CD8-positive, alpha-beta memory T cell (primary cell): ENCODE results near the gene RPL36A. TPM values are rescaled to one million over a fixed set of nuclear protein-coding genes. Genes with fewer than 3 reads are reported as not detected.
A peak's percentile ranks its signal among the peaks of the same experiment; 100 is the strongest.

ENCODE experiments used
- CTCF ChIA-PET: fragments of 350-600 bp; sonication (Branson Sonifier 250); formaldehyde crosslinking; loops from one replicate; lab custom pipeline; 2021; ENCODE audit warnings: antibody characterized with exemption; lab: Charles Lee
- POLR2A ChIA-PET: fragments of 350-600 bp; sonication (Branson Sonifier 250); formaldehyde crosslinking; loops from one replicate; lab custom pipeline; 2021; ENCODE audit warnings: antibody characterized with exemption; lab: Charles Lee
- DNase-seq, 5 donors: peaks; one replicate each; pipeline versions ENCODE4 v3.0.0 to v3.0.0-alpha.2; 2020 to 2022; ENCODE audit warnings: mixed read lengths in 1 of 5
- H3K27ac ChIP-seq: one replicate; pipeline ENCODE4 v1.7.0; 2013; ENCODE audit warnings: low read depth, mild to moderate bottlenecking, low read length, moderate library complexity
- H3K27me3 ChIP-seq: 2 replicates; pipeline ENCODE4 v1.7.0; 2013; ENCODE audit warnings: low read length, mild to moderate bottlenecking; ENCODE audit not compliant: insufficient read depth, poor library complexity, severe bottlenecking
- H3K36me3 ChIP-seq: 2 replicates; pipeline ENCODE4 v1.7.0; 2013; ENCODE audit warnings: mild to moderate bottlenecking, low read length, moderate library complexity; ENCODE audit not compliant: insufficient read depth
- H3K4me1 ChIP-seq: 2 replicates; pipeline ENCODE4 v1.7.0; 2013; ENCODE audit warnings: mild to moderate bottlenecking, low read length, moderate library complexity; ENCODE audit not compliant: insufficient read depth
- H3K4me3 ChIP-seq: 2 replicates; pipeline ENCODE4 v1.7.0; 2013; ENCODE audit warnings: mild to moderate bottlenecking, low read length
- H3K9me3 ChIP-seq: 2 replicates; pipeline ENCODE4 v1.7.0; 2013; ENCODE audit warnings: mild to moderate bottlenecking, low read length
- H3K27ac Mint-ChIP-seq, 8 donors: one replicate each; pipeline ENCODE4 v1.8.0; 2020 to 2021; ENCODE audit warnings: mixed read lengths in 8 of 8, mild to moderate bottlenecking in 6 of 8, inconsistent platforms in 3 of 8, moderate library complexity in 3 of 8
- H3K27me3 Mint-ChIP-seq, 2 donors: one replicate each; pipeline ENCODE4 v1.8.0; 2020 to 2021; ENCODE audit warnings: mixed read lengths in 2 of 2, mild to moderate bottlenecking in 1 of 2, moderate library complexity in 1 of 2
- H3K36me3 Mint-ChIP-seq, 3 donors: one replicate each; pipeline ENCODE4 v1.8.0; 2020 to 2021; ENCODE audit warnings: mixed read lengths in 3 of 3, inconsistent platforms in 1 of 3, mild to moderate bottlenecking in 1 of 3
- H3K4me1 Mint-ChIP-seq, 3 donors: one replicate each; pipeline ENCODE4 v1.8.0; 2020 to 2021; ENCODE audit warnings: mixed read lengths in 3 of 3, inconsistent platforms in 1 of 3, mild to moderate bottlenecking in 1 of 3
- H3K4me3 Mint-ChIP-seq, 7 donors: one replicate each; pipeline ENCODE4 v1.8.0; 2020 to 2021; ENCODE audit warnings: mixed read lengths in 7 of 7, mild to moderate bottlenecking in 6 of 7, moderate library complexity in 4 of 7, inconsistent platforms in 2 of 7
- H3K9me3 Mint-ChIP-seq, 5 donors: one replicate each; pipeline ENCODE4 v1.8.0; 2020 to 2022; ENCODE audit warnings: mixed read lengths in 5 of 5, mild to moderate bottlenecking in 3 of 5, moderate library complexity in 2 of 5, inconsistent platforms in 1 of 5
- polyA plus RNA-seq: library from polyadenylated mRNA; unstranded; fragments of 300-500 nt; fragmentation: Illumina TruSeq; gene quantifications from one replicate; pipeline ENCODE4 v1.2.3, GENCODE V29; 2021
- total RNA-seq, 2 experiments: library from RNA; stranded (reverse); gene quantifications; one replicate each; pipeline ENCODE4 v1.2.3, GENCODE V29; 2021

RPL36A gene
- total and polyA plus RNA-seq, 3 experiments from 2014 or later, result 332 to 2,098 (median 416) TPM

DNA sequence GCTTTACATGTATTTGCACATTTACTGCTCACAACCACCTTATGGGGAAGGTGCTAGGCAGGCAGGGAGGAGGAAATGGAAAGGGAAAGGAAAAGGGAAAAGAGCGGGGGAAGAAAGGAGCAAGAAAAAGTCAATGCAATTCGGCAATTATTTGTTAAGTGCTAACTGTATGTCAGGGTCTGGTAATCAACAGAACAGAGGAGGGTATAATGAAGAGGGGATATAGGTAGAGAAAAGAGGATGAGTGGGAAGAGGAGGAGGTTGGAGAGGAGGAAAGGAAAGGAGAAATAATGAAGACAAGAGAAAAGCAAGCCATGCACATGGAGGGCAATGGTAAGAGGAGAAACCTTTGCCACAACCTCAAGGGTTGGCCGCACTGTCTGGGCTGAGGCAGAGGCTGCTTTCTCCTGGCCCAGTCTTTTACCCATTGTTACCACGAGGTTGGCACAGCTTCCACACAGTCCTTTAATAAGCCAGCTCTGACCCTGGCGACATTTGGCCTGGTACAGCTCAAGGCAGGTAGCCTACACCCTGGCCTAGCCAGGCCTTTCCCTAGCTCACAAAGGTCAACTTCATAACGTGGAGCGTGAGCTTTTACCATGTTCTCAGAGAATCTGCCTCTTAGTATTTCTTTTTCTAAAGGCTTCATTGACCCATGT is 5.7 kb upstream of the RPL36A start:
- H3K4me3 ChIP-seq, result no peak overlapping the region
- DNase-seq, result no peak
- peak overlapping the region in 1 of 8 donors; percentile 36 for H3K27ac Mint-ChIP-seq
- peaks cover 0 to under 1% (median 0%) of the 10 kb centered on the region in 3 donors for H3K4me1 Mint-ChIP-seq
- no peaks in the 10 kb centered on the region for H3K27me3 ChIP-seq
- H3K9me3 Mint-ChIP-seq, result no peaks in the 10 kb centered on the region
- H3K4me1 ChIP-seq, result no peaks in the 10 kb centered on the region
- peaks cover 0 to 6% of the 10 kb centered on the region in 2 donors for H3K27me3 Mint-ChIP-seq
- no peaks in the 10 kb centered on the region for H3K36me3 ChIP-seq
- no peaks in the 10 kb centered on the region for H3K36me3 Mint-ChIP-seq
- ChIA-PET POLR2A (no interaction called here), CTCF (no interaction called here)
- H3K9me3 ChIP-seq, result no peaks in the 10 kb centered on the region
- H3K27ac ChIP-seq, result peak overlapping the region; percentile 57
- H3K4me3 Mint-ChIP-seq, result no peak overlapping the region

DNA sequence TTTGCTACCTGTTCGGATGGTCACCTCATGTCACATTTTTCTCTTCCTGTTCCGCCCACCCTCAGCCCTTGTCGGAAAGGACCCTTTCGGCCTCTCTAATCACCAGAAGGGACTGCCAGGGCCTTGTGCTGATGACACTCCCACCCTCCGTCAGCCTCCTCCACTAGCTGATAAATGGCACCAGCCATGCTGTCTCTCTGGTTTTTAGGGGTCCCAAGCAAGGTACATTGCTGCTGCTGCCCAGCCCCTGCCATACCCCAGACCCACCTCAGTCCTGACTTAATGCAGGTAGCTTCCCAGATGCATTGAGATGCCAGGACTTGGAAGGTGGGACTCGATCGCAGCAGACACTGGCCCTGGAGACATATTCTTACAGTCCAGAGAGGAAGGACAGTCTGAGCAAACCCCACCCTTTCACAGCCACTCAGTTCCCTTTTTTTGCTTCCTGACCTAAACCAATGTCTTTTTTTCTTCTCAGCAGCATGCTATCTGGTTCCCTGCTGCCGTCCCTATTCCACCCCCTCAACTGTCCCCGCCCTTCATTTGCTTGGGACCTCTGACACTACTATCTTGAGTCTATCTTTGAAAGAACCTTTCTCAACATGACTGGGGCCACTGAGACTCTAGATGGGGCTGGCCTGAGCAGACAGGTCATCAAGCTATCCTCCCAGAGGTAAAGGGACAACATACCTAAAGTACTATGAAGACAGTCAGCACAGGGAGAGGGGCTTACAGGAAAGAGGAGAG is 4.8 kb upstream of the RPL36A start, which contains the start of gene BTK:
Gene BTK (minus strand): TSS at position 397 of the 747 bp plus-strand sequence. CDS start 10,907 bp downstream, outside the sequence.
- ChIA-PET POLR2A (no interaction called here), CTCF (no interaction called here)
- DNase-seq, result no peak
- H3K4me3 ChIP-seq, result no peak within 1 kb of the TSS
- H3K4me1 Mint-ChIP-seq, result peaks cover under 1 to 5% (median 2%) of the 10 kb centered on the region in 3 donors
- H3K36me3 ChIP-seq, result no peaks in the 10 kb centered on the region
- H3K27ac ChIP-seq, result peak within 1 kb of the TSS; percentile 61
- H3K27ac Mint-ChIP-seq, result peak within 1 kb of the TSS in 2 of 8 donors; percentile 52 to 96
- peaks cover 0 to 6% of the 10 kb centered on the region in 2 donors for H3K27me3 Mint-ChIP-seq
- H3K4me3 Mint-ChIP-seq, result no peak within 1 kb of the TSS
- no peaks in the 10 kb centered on the region for H3K9me3 Mint-ChIP-seq
- H3K36me3 Mint-ChIP-seq, result peaks cover 0 to 4% (median 0%) of the 10 kb centered on the region in 3 donors
- H3K27me3 ChIP-seq, result no peaks in the 10 kb centered on the region
- H3K4me1 ChIP-seq, result no peaks in the 10 kb centered on the region
- H3K9me3 ChIP-seq, result no peaks in the 10 kb centered on the region

DNA sequence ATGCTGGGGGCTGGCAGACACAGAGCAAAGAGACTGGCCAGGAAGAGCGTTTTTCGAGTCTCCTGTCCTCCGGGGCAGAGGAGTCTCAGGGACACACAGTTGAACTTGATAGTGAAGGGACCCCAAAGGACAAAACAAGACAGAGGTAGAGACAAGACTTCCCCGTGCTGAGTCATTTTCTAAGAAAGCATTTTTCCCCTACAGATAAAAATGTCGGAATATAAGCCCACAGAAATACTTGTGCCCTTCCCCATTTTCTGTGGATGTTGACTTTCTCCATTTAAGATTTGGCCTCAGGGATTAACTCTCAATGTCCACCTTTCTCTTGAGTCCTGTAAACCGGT is 4.3 kb upstream of the RPL36A start:
- H3K9me3 Mint-ChIP-seq, result no peaks in the 10 kb centered on the region
- no peaks in the 10 kb centered on the region for H3K27me3 ChIP-seq
- H3K9me3 ChIP-seq, result no peaks in the 10 kb centered on the region
- ChIA-PET POLR2A (no interaction called here), CTCF (no interaction called here)
- peak overlapping the region in 2 of 8 donors; percentile 52 to 96 for H3K27ac Mint-ChIP-seq
- H3K27me3 Mint-ChIP-seq, result peaks cover 0 to 4% of the 10 kb centered on the region in 2 donors
- no peak overlapping the region for H3K4me3 ChIP-seq
- H3K36me3 ChIP-seq, result no peaks in the 10 kb centered on the region
- peaks cover 2% of the 10 kb centered on the region for H3K4me1 ChIP-seq
- no peak overlapping the region for H3K4me3 Mint-ChIP-seq
- peaks cover 0 to 10% (median 0%) of the 10 kb centered on the region in 3 donors for H3K36me3 Mint-ChIP-seq
- peaks cover 6 to 9% (median 7%) of the 10 kb centered on the region in 3 donors for H3K4me1 Mint-ChIP-seq
- DNase-seq, result no peak
- peak overlapping the region; percentile 61 for H3K27ac ChIP-seq

DNA sequence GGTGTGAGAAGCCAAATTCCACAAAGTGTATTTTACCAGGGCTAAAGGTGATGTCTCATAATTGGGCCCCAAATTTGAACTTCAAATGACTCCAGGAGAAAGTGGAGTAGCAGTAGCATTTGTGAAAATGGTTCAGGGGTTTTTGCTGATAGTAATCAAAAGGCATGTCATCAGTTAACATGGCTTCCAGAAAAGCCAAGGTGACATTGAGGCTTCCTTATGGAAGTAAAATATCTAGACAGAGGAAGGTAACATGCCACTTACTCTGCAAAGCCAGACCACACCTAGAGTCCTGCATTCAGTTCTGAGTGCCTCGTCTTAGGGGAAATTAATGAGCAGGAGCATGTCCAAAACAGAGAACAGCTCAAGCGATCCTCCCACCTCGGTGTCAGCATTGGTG is 2.2 kb upstream of the RPL36A start:
- ChIA-PET CTCF (no interaction called here), POLR2A (no interaction called here)
- Histone ChIP-seq H3K4me1 (peaks cover 9% of the 10 kb centered on the region), H3K4me3 (no peak overlapping the region), H3K9me3 (no peaks in the 10 kb centered on the region), H3K27ac (no peak overlapping the region), H3K36me3 (peaks cover 6% of the 10 kb centered on the region), H3K27me3 (no peaks in the 10 kb centered on the region)
- Mint-ChIP-seq H3K9me3 (no peaks in the 10 kb centered on the region), H3K4me3 (peak overlapping the region in 1 of 7 donors; percentile 16), H3K27ac (no peak overlapping the region), H3K4me1 (peaks cover 22 to 29% (median 26%) of the 10 kb centered on the region in 3 donors), H3K27me3 (peaks cover 0 to 2% of the 10 kb centered on the region in 2 donors), H3K36me3 (peaks cover 0 to 28% (median 0%) of the 10 kb centered on the region in 3 donors)
- no peak for DNase-seq

DNA sequence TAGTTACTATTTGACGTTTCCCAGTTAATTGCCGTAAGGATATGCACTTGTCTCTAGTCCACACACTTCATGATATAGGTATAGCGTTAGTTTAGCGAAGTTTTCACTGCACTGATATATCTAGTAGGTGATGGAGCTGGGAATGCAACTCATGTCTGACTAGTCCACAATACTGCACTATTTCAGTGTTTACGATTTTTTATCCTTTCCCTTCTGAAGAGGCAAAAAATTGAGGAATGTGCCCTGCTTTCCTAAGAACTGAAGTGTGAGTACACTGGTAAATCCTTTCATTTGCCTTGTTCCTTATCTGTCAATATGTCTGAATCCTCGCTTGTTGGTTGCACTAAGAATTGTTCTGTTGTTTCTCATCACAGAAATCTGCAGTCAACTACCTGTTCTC is 1.0 kb downstream of the RPL36A start:
- H3K27ac Mint-ChIP-seq, result peak overlapping the region; percentile 91 to 99 (median 97)
- peaks cover 0 to 1% of the 10 kb centered on the region in 2 donors for H3K27me3 Mint-ChIP-seq
- Histone ChIP-seq H3K4me1 (peaks cover 9% of the 10 kb centered on the region), H3K9me3 (no peaks in the 10 kb centered on the region), H3K36me3 (peaks cover 8% of the 10 kb centered on the region), H3K27ac (peak overlapping the region; percentile 65), H3K4me3 (peak overlapping the region; percentile 65), H3K27me3 (no peaks in the 10 kb centered on the region)
- no peaks in the 10 kb centered on the region for H3K9me3 Mint-ChIP-seq
- H3K36me3 Mint-ChIP-seq, result peaks cover 0 to 46% (median 0%) of the 10 kb centered on the region in 3 donors
- peak overlapping the region; percentile 93 to 100 (median 96) for H3K4me3 Mint-ChIP-seq
- ChIA-PET POLR2A (no interaction called here), CTCF (interaction anchor here (1.5 to 2.7 kb wide), 2 partner anchors 9 to 25 kb away, joined by 7 to 25 read pairs; no protein-coding TSS in a partner anchor)
- peaks cover 24 to 42% (median 29%) of the 10 kb centered on the region in 3 donors for H3K4me1 Mint-ChIP-seq
- DNase-seq, result no peak

DNA sequence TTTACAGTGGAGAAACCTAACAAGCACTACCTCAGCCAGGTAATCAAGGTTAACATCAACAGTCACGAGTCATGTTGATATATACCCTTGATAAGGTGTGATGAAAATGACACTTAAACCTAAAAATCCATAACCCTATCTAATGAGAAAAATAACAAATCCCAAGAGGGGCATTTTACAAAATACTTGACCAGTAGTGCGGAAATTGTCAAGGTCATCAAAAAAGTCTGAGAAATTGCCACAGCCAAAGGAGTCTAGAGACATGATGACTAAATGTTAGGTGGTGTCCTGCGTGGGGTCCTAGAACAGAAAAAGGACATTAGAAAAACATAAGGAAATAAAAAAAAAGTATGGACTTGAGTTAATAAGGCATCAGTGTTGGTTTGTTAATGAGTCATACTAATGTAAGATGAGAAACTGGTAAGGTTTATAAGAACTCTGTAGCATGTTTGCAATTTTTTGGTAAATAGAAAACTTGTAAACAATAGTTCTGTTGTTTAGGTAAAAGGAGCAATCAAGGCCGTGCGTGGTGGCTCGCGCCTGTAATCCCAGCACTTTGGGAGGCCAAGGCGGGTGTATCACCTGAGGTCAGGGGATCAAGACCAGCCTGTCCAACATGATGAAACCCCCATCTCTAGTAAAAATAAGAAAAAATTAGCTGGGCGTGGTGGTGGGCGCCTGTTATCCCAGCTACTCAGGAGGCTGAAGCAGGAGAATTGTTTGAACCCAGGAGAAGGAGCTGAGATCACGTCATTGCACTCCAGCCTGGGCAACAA is 2.9 kb downstream of the RPL36A start:
- no peaks in the 10 kb centered on the region for H3K9me3 ChIP-seq
- no peak overlapping the region for H3K4me3 ChIP-seq
- no peaks in the 10 kb centered on the region for H3K27me3 ChIP-seq
- H3K27ac ChIP-seq, result no peak overlapping the region
- Mint-ChIP-seq H3K27me3 (peaks cover 0 to 1% of the 10 kb centered on the region in 2 donors), H3K36me3 (peaks cover 0 to 49% (median 0%) of the 10 kb centered on the region in 3 donors), H3K9me3 (no peaks in the 10 kb centered on the region), H3K4me3 (no peak overlapping the region), H3K27ac (peak overlapping the region in 7 of 8 donors; percentile 30 to 99 (median 87)), H3K4me1 (peaks cover 24 to 42% (median 29%) of the 10 kb centered on the region in 3 donors)
- CTCF ChIA-PET, result no interaction called here
- DNase-seq, result no peak
- H3K4me1 ChIP-seq, result peaks cover 9% of the 10 kb centered on the region
- POLR2A ChIA-PET, result no interaction called here
- peaks cover 8% of the 10 kb centered on the region for H3K36me3 ChIP-seq

DNA sequence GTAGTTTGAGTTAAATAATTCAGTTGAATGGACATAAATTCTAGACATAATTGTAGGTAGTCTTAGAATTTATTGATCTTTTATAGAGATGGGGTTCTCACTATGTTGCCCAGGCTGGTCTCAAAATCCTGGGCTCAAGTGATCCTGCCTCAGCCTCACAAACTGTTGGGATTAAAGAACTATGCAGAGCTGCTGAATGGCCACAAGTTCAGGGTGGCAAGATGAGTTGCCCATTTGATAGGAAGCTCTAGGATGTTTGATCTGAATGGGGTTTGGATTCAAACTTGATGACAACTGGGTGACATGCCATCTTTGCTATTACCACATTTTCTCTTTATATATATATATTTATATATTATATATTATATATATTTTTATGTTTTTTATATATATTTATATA is 3.6 kb downstream of the RPL36A start:
- POLR2A ChIA-PET, result no interaction called here
- H3K36me3 Mint-ChIP-seq, result peaks cover 0 to 49% (median 0%) of the 10 kb centered on the region in 3 donors
- peaks cover 24 to 42% (median 29%) of the 10 kb centered on the region in 3 donors for H3K4me1 Mint-ChIP-seq
- H3K27me3 Mint-ChIP-seq, result peaks cover 0 to 1% of the 10 kb centered on the region in 2 donors
- H3K4me3 Mint-ChIP-seq, result no peak overlapping the region
- H3K36me3 ChIP-seq, result peaks cover 8% of the 10 kb centered on the region
- H3K27me3 ChIP-seq, result no peaks in the 10 kb centered on the region
- H3K4me3 ChIP-seq, result no peak overlapping the region
- no peak for DNase-seq
- CTCF ChIA-PET, result no interaction called here
- H3K9me3 ChIP-seq, result no peaks in the 10 kb centered on the region
- H3K9me3 Mint-ChIP-seq, result no peaks in the 10 kb centered on the region
- H3K27ac Mint-ChIP-seq, result peak overlapping the region in 4 of 8 donors; percentile 26 to 99 (median 52)
- peaks cover 9% of the 10 kb centered on the region for H3K4me1 ChIP-seq
- H3K27ac ChIP-seq, result no peak overlapping the region
